Measurements from ENCODE around the gene DIP2C.

DIP2C gene

DNA sequence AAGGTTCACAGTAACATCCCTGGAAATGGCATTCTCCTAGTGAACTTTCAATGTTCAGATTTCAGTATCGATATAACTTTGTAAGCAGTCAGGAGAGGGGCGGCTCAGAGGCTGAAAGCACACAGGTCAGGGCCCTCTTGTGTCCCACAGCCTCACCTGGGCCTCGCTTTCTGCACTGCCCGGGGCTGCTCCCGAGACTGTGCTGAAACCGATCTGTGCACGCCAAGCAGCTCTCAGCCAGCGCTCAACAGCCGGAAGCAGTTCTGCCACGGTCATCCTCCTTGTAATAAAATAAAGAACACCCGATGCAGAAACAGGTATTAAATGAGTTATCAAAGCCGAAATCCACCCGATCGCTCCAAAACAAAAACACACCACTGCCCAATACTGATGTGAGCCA, 106.0 kb downstream of the DIP2C start:
- no peak overlapping the region for H3K4me3 ChIP-seq (ENCODE audit: low read depth, low read length)
- no peak overlapping the region for H2AFZ ChIP-seq (ENCODE audit: low read length, unreplicated experiment)
- H3K4me1 ChIP-seq (ENCODE audit: control insufficient read depth, insufficient read depth, low read length, unreplicated experiment) = peaks cover 21% of the 10 kb centered on the region
- H3K79me2 ChIP-seq (ENCODE audit: control insufficient read depth, insufficient read depth, low read length, unreplicated experiment) = peaks cover 39% of the 10 kb centered on the region
- no peaks in the 10 kb centered on the region for H3K36me3 ChIP-seq (ENCODE audit: insufficient read depth, low read length)
- H3K27me3 ChIP-seq (ENCODE audit: insufficient read depth, low read length) = no peaks in the 10 kb centered on the region
- no peak overlapping the region for H3K27ac ChIP-seq (ENCODE audit: low read depth, low read length)

DNA sequence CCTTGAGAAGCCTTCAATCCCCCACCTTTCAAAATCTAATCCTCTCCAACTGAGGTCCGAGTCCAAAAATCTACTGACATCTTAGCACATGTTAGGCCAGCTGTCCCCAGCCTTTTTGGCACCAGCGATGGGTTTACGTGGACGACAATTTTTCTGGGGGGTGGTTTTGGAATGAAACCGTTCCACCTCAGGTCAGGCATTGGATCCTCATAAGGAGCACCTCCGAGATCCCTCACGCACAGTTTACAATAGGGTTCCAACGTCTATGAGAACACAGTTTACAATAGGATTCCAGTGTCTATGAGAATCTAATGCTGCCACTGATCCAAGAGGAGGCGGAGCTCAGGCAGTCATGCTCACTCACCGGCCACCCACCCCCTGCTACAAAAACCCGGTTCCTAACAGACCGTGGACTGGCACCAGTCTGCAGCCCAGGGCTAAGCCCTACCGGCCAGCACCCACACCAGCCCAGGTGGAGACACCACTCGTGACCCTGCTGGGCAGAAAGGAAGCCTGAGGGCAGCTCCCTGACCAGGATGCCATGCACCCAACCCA, 107.6 kb downstream of the DIP2C start:
- Histone ChIP-seq H3K27ac (ENCODE audit: low read depth, low read length) (no peak overlapping the region; the same call in 1 of the 2 replicates), H2AFZ (ENCODE audit: low read length, unreplicated experiment) (no peak overlapping the region), H3K4me1 (ENCODE audit: control insufficient read depth, insufficient read depth, low read length, unreplicated experiment) (peaks cover 16% of the 10 kb centered on the region), H3K4me3 (ENCODE audit: low read depth, low read length) (no peak overlapping the region), H3K36me3 (ENCODE audit: insufficient read depth, low read length) (no peaks in the 10 kb centered on the region), H3K79me2 (ENCODE audit: control insufficient read depth, insufficient read depth, low read length, unreplicated experiment) (peaks cover 46% of the 10 kb centered on the region), H3K27me3 (ENCODE audit: insufficient read depth, low read length) (no peaks in the 10 kb centered on the region)

DNA sequence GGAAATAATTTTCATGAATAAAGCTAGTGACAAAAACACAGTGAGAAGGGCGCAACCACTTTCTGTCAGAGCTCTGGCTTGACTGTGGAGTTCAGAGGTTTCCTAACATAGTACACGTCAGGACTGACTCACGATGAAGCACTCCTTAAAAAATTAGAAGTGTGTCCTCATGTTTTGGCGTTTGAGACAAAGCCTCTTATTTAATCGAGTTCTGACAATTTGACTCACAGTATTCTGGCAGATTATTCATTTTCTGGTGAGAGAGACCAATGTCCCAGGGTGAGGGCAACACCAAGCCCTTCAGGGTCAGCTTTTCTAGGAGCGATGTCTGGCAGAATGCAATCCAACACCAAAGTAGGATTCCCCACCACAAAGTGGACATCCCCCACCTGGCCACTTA, 108.7 kb downstream of the DIP2C start:
- Histone ChIP-seq H3K4me1 (ENCODE audit: control insufficient read depth, insufficient read depth, low read length, unreplicated experiment) (peaks cover 16% of the 10 kb centered on the region), H3K27ac (ENCODE audit: low read depth, low read length) (peak overlapping the region; percentile 73), H3K4me3 (ENCODE audit: low read depth, low read length) (peak overlapping the region; percentile 48), H3K36me3 (ENCODE audit: insufficient read depth, low read length) (no peaks in the 10 kb centered on the region), H3K27me3 (ENCODE audit: insufficient read depth, low read length) (no peaks in the 10 kb centered on the region), H3K79me2 (ENCODE audit: control insufficient read depth, insufficient read depth, low read length, unreplicated experiment) (peaks cover 41% of the 10 kb centered on the region), H2AFZ (ENCODE audit: low read length, unreplicated experiment) (no peak overlapping the region)

DNA sequence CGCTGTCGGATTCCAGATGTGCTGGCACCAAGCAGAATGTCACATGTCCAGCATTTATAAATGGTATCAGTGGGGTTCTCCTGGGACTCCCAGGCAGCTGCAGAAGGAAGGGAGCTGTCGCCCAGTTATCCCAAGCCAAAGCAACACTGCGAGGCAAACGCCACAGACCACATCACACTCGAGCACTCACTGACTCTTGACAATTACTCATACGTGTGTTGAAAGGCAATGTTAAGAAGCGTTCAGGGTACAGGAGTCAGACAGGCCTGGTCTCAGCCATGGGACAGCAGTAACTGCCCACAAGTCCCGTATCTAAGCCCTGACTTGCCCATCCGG, 113.4 kb downstream of the DIP2C start:
- Histone ChIP-seq H3K4me1 (ENCODE audit: control insufficient read depth, insufficient read depth, low read length, unreplicated experiment) (peaks cover 10% of the 10 kb centered on the region), H2AFZ (ENCODE audit: low read length, unreplicated experiment) (no peak overlapping the region), H3K79me2 (ENCODE audit: control insufficient read depth, insufficient read depth, low read length, unreplicated experiment) (peaks cover 31% of the 10 kb centered on the region), H3K4me3 (ENCODE audit: low read depth, low read length) (no peak overlapping the region), H3K27me3 (ENCODE audit: insufficient read depth, low read length) (no peaks in the 10 kb centered on the region), H3K36me3 (ENCODE audit: insufficient read depth, low read length) (no peaks in the 10 kb centered on the region), H3K27ac (ENCODE audit: low read depth, low read length) (no peak overlapping the region)

DNA sequence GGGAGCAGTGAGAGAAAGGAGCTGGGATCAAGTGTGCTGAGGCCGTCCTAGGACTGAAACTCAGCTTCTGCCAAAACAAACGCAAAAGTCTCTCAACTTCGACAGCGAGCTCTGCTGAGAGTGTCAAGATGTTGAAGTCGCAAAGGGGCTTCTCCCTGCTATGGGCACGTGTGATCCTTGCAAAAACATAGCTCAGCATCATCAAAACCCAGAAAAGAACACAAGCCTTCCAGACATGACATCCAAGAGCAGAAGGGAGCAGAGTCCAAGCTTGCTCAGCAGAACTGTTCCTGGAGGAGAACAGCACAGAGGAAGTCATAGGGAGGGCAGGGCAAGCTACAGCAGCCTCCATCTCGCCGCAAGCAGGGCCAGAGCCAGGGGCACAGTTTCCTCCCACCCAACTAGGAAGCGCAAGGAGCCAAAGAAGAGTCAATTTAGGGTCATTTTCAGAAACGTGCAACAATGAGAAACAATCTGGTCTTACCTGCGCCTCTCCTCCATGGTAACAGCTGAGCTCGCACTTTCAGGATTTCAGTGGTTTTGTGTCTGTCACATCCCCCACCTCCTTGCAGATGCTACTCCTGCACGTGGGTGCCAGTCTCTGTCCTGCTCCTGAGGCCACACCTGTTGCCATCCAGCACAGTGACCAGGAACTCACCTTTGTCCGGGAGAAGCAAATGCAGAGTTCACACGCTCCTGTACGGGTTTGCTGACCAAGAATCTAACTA, 113.9 kb downstream of the DIP2C start:
- Histone ChIP-seq H2AFZ (ENCODE audit: low read length, unreplicated experiment) (no peak overlapping the region), H3K27me3 (ENCODE audit: insufficient read depth, low read length) (no peaks in the 10 kb centered on the region), H3K27ac (ENCODE audit: low read depth, low read length) (no peak overlapping the region), H3K36me3 (ENCODE audit: insufficient read depth, low read length) (no peaks in the 10 kb centered on the region), H3K4me3 (ENCODE audit: low read depth, low read length) (no peak overlapping the region), H3K4me1 (ENCODE audit: control insufficient read depth, insufficient read depth, low read length, unreplicated experiment) (peaks cover 4% of the 10 kb centered on the region), H3K79me2 (ENCODE audit: control insufficient read depth, insufficient read depth, low read length, unreplicated experiment) (peaks cover 33% of the 10 kb centered on the region)

DNA sequence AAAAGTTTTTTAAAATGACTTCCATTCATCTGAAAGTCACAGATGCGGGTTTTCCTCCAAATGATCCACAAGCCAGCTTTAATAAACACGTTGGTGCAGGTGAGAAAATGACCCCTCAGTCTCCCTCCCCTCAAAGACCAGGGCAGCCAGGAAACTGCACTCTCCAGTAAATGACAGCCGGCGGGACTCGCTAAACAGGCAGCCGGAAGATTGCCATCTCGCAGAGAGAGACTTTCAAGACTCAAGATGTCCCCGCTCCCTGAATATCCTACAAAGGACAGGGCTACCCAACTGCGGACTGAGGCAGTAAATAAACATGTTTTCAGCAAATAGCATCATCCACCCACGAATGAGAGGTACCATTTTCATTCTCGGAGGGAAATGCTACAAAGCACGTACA, 116.8 kb downstream of the DIP2C start:
- Histone ChIP-seq H3K27ac (ENCODE audit: low read depth, low read length) (no peak overlapping the region), H3K36me3 (ENCODE audit: insufficient read depth, low read length) (no peaks in the 10 kb centered on the region), H2AFZ (ENCODE audit: low read length, unreplicated experiment) (no peak overlapping the region), H3K4me3 (ENCODE audit: low read depth, low read length) (no peak overlapping the region), H3K79me2 (ENCODE audit: control insufficient read depth, insufficient read depth, low read length, unreplicated experiment) (peaks cover 14% of the 10 kb centered on the region), H3K27me3 (ENCODE audit: insufficient read depth, low read length) (no peaks in the 10 kb centered on the region), H3K4me1 (ENCODE audit: control insufficient read depth, insufficient read depth, low read length, unreplicated experiment) (no peaks in the 10 kb centered on the region)

DNA sequence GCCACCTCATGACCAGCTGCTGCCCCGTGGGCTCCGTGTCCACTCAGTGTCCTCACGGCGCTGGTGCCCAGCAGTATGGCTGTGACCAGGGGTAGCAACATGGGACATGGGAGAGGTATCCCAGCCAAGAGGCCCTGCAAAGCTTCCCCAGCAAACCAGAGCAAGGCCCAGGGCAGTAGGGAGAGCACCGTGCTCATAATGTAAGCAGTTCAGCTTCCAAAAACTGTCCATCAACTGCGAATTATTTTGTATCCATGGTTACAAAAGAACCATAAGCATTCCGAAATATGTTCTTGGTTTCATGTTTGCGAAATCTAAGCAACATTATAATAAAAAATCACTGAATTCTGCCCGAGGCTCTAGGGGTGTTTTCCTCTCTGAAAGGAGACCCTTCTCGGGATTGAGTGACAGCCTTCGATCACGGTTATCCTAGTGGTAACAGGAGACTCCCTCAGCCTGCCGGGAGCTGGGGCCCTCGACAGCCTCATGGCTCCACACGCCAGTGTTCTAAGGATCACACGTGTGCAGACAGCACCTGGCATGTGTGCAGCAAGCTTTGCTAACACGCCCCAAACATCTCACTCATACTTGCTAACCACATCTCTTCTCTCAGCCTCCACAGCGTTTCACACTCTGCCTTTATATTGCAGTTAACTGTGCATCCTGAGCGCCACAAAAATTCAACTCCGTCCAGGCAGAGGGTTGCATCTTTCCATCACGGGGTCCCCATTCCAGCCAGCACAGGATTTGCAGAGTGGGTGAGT, 117.6 kb downstream of the DIP2C start:
- no peaks in the 10 kb centered on the region for H3K27me3 ChIP-seq (ENCODE audit: insufficient read depth, low read length)
- peaks cover 6% of the 10 kb centered on the region for H3K79me2 ChIP-seq (ENCODE audit: control insufficient read depth, insufficient read depth, low read length, unreplicated experiment)
- no peak overlapping the region for H3K4me3 ChIP-seq (ENCODE audit: low read depth, low read length)
- H2AFZ ChIP-seq (ENCODE audit: low read length, unreplicated experiment) = no peak overlapping the region
- H3K36me3 ChIP-seq (ENCODE audit: insufficient read depth, low read length) = no peaks in the 10 kb centered on the region
- H3K4me1 ChIP-seq (ENCODE audit: control insufficient read depth, insufficient read depth, low read length, unreplicated experiment) = no peaks in the 10 kb centered on the region
- H3K27ac ChIP-seq (ENCODE audit: low read depth, low read length) = no peak overlapping the region

DNA sequence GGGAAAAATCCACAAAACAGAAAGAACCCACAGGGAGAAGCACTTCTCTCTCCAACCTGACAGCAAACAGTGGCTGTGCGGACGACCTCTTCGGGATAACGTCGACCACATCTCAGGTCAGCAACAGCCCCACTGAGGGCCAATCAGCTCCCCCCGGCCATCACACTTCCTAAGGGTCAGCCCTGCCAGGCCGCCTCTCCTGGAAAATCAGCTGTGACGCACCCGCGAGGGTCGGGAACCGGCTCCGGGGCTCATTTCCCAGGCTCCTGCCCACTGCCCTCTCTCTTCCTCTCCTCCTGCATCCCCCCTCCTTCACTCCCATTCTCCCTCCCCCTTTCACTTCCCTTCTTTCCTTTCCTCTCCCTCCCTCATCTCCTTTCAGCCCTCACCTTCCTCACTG, 118.3 kb downstream of the DIP2C start:
- H3K36me3 ChIP-seq (ENCODE audit: insufficient read depth, low read length) = no peaks in the 10 kb centered on the region
- no peaks in the 10 kb centered on the region for H3K4me1 ChIP-seq (ENCODE audit: control insufficient read depth, insufficient read depth, low read length, unreplicated experiment)
- H3K27me3 ChIP-seq (ENCODE audit: insufficient read depth, low read length) = no peaks in the 10 kb centered on the region
- no peak overlapping the region for H3K27ac ChIP-seq (ENCODE audit: low read depth, low read length)
- H3K79me2 ChIP-seq (ENCODE audit: control insufficient read depth, insufficient read depth, low read length, unreplicated experiment) = peaks cover 6% of the 10 kb centered on the region
- H2AFZ ChIP-seq (ENCODE audit: low read length, unreplicated experiment) = no peak overlapping the region
- H3K4me3 ChIP-seq (ENCODE audit: low read depth, low read length) = no peak overlapping the region

DNA sequence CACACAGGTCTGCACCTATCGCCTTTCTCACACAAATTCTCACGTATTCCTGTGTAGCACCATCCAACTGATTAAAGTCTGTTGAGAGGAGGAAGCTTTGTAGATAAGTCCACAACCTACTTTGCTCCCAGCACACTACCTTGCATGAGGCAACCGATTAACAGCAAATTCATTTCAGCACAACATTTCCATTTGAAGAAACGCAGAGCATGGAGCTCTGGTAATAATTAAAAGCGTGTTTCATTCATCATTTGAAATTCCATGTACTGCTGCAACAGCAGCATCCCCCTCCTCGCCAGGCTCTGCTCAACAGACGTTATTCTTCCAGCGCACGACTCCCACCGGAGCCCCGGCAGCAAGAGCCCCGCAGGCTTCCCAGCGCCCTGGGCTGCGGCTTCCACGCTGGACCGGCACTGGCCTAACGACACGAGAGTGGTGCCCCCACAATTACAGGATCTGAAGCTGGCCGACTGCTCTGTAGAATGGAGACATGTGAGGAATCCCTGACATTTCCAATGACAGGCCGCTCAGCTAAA, 118.8 kb downstream of the DIP2C start:
- Histone ChIP-seq H3K4me1 (ENCODE audit: control insufficient read depth, insufficient read depth, low read length, unreplicated experiment) (no peaks in the 10 kb centered on the region), H3K79me2 (ENCODE audit: control insufficient read depth, insufficient read depth, low read length, unreplicated experiment) (peaks cover 6% of the 10 kb centered on the region), H3K27me3 (ENCODE audit: insufficient read depth, low read length) (no peaks in the 10 kb centered on the region)

DNA sequence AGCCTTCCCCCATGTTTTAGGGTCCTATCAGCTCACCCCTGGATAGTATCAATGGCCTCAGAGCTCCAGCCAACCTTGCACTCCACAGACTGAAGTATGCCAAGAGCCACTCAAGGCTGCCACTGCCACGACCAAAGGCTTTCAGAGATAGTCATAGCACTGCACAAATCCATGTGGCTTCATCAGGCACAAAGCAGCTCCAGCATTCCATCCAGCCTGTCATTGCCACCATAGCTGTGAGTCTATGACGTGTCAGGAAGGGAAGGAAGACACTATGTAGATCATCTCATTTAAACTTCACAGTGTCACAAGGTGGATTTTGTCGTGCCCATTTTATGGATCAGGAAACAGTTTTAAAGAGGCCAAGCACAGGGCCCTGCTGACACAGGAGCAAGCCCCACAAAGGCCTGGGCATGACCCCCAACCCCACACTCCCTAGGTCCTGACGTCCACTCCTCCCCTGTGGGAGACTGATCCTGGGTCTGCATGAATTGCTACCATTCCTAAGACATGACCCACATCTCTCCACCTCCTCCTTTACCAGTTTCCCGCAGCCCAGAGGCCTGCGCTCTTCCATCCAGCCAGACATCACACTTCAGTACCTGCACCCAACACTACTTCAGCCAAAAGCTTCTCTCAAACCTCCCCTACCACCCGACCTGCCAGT, 119.4 kb downstream of the DIP2C start:
- H3K27ac ChIP-seq (ENCODE audit: low read depth, low read length) = no peak overlapping the region
- peaks cover 6% of the 10 kb centered on the region for H3K79me2 ChIP-seq (ENCODE audit: control insufficient read depth, insufficient read depth, low read length, unreplicated experiment)
- H3K27me3 ChIP-seq (ENCODE audit: insufficient read depth, low read length) = no peaks in the 10 kb centered on the region
- H3K4me3 ChIP-seq (ENCODE audit: low read depth, low read length) = no peak overlapping the region
- H2AFZ ChIP-seq (ENCODE audit: low read length, unreplicated experiment) = no peak overlapping the region
- H3K4me1 ChIP-seq (ENCODE audit: control insufficient read depth, insufficient read depth, low read length, unreplicated experiment) = no peaks in the 10 kb centered on the region
- H3K36me3 ChIP-seq (ENCODE audit: insufficient read depth, low read length) = no peaks in the 10 kb centered on the region

More for the DNA sequence above, 118.8 kb downstream of the DIP2C start:
- H3K27ac ChIP-seq (ENCODE audit: low read depth, low read length) = no peak overlapping the region
- H3K4me3 ChIP-seq (ENCODE audit: low read depth, low read length) = no peak overlapping the region
- no peak overlapping the region for H2AFZ ChIP-seq (ENCODE audit: low read length, unreplicated experiment)
- H3K36me3 ChIP-seq (ENCODE audit: insufficient read depth, low read length) = no peaks in the 10 kb centered on the region

All from ACC112 (cell line).